OCI-LY1 (cell line): Measurements from ENCODE around the gene PARN.
"Not testable (repeated sequence)": the region's sequence is repeated elsewhere in the genome, so short reads cannot be mapped to it uniquely, and the experiment has no call there.

Experiments
- H2AFZ ChIP-seq: fragments of 200-600 bp; sonication (generic), shearing (Covaris generic); 2 replicates; pipeline ENCODE4 v1.6.0; 2014; ENCODE audit warnings: antibody characterized with exemption, mild to moderate bottlenecking, low read length
- H3F3A ChIP-seq: fragments of 200-600 bp; sonication (generic), shearing (Covaris generic); 2 replicates; pipeline ENCODE4 v1.6.0; 2014; ENCODE audit warnings: mild to moderate bottlenecking, antibody characterized with exemption, low read length, moderate library complexity; ENCODE audit not compliant: insufficient read depth
- H3K27ac ChIP-seq: fragments of 200-600 bp; sonication (generic); 2 replicates; pipeline ENCODE4 v1.5.1; 2014; ENCODE audit warnings: low read length, mixed run types, mild to moderate bottlenecking, low read depth; ENCODE audit not compliant: poor library complexity, severe bottlenecking
- H3K27me3 ChIP-seq: fragments of 200-600 bp; sonication (generic); 2 replicates; pipeline ENCODE4 v1.6.0; 2014; ENCODE audit warnings: antibody characterized with exemption, mild to moderate bottlenecking, low read length, moderate library complexity; ENCODE audit not compliant: insufficient read depth
- H3K36me3 ChIP-seq: fragments of 200-600 bp; sonication (generic); 2 replicates; pipeline ENCODE4 v1.6.1; 2014; ENCODE audit warnings: mild to moderate bottlenecking, antibody characterized with exemption, low read length, moderate library complexity, mixed read lengths; ENCODE audit not compliant: insufficient read depth
- H3K4me1 ChIP-seq: fragments of 200-600 bp; sonication (generic); 2 replicates; pipeline ENCODE4 v1.5.1; 2014; ENCODE audit warnings: mild to moderate bottlenecking, low read length, moderate library complexity; ENCODE audit not compliant: insufficient read depth, severe bottlenecking
- H3K4me2 ChIP-seq: fragments of 200-600 bp; sonication (generic), shearing (Covaris generic); 2 replicates; pipeline ENCODE4 v1.6.1; 2014; ENCODE audit warnings: low read length
- H3K4me3 ChIP-seq: fragments of 200-600 bp; sonication (generic); 2 replicates; pipeline ENCODE4 v1.5.1; 2014; ENCODE audit warnings: low read length, low read depth, mild to moderate bottlenecking, mixed read lengths; ENCODE audit not compliant: poor library complexity, severe bottlenecking
- H3K79me2 ChIP-seq: fragments of 200-600 bp; shearing (Covaris generic); 2 replicates; pipeline ENCODE4 v1.6.1; 2016; ENCODE audit warnings: mixed run types, low read length, mixed read lengths; ENCODE audit not compliant: insufficient read depth
- H3K9ac ChIP-seq: fragments of 200-600 bp; sonication (generic), shearing (Covaris generic); 2 replicates; pipeline ENCODE4 v1.6.1; 2014; ENCODE audit warnings: mild to moderate bottlenecking, low read length, mixed read lengths
- H3K9me2 ChIP-seq: fragments of 200-600 bp; sonication (generic), shearing (Covaris generic); 2 replicates; pipeline ENCODE4 v1.6.1; 2014; ENCODE audit warnings: low read depth, mild to moderate bottlenecking, low read length, mixed read lengths
- H3K9me3 ChIP-seq: fragments of 200-600 bp; shearing (Covaris generic); 2 replicates; pipeline ENCODE4 v1.6.1; 2014; ENCODE audit warnings: low read length, mixed read lengths
- H4K20me1 ChIP-seq: fragments of 200-600 bp; sonication (generic), shearing (Covaris generic); 2 replicates; pipeline ENCODE4 v1.6.0; 2016; ENCODE audit warnings: mild to moderate bottlenecking, low read length; ENCODE audit not compliant: insufficient read depth
- EZH2 ChIP-seq: fragments of 200-600 bp; sonication (generic), shearing (Covaris generic); IDR thresholded peaks from 2 replicates; pipeline ENCODE4 v1.8.0; 2017; ENCODE audit warnings: borderline replicate concordance, mixed run types, mild to moderate bottlenecking, antibody characterized with exemption, low read length, moderate library complexity, mixed read lengths
- TF ChIP-seq, protein P1 (sequence below): fragments of 200-600 bp; sonication (generic), shearing (Covaris generic); IDR thresholded peaks from 2 replicates; pipeline ENCODE4 v1.5.1; 2017; ENCODE audit warnings: mild to moderate bottlenecking, antibody characterized with exemption, low read length, moderate library complexity, mixed read lengths

Gene PARN

GRCh38 chr16:14545346-14545884, 84.6 kb downstream of the PARN start:
- Histone ChIP-seq H3K4me2 (no peak overlapping the region), H3K36me3 (peaks cover 86% of the 10 kb centered on the region), H3K9me2 (no peaks in the 10 kb centered on the region), H3K27me3 (no peaks in the 10 kb centered on the region), H3K9me3 (no peaks in the 10 kb centered on the region), H3K4me3 (no peak overlapping the region), H3F3A (no peaks in the 10 kb centered on the region), H2AFZ (no peak overlapping the region), H4K20me1 (no peaks in the 10 kb centered on the region), H3K9ac (no peak overlapping the region), H3K79me2 (0 out of 2 replicates have a peak, but pooled peaks cover 5% of the 10 kb centered on the region), H3K4me1 (no peaks in the 10 kb centered on the region), H3K27ac (no peak overlapping the region)
- TF ChIP-seq, protein P1, sequence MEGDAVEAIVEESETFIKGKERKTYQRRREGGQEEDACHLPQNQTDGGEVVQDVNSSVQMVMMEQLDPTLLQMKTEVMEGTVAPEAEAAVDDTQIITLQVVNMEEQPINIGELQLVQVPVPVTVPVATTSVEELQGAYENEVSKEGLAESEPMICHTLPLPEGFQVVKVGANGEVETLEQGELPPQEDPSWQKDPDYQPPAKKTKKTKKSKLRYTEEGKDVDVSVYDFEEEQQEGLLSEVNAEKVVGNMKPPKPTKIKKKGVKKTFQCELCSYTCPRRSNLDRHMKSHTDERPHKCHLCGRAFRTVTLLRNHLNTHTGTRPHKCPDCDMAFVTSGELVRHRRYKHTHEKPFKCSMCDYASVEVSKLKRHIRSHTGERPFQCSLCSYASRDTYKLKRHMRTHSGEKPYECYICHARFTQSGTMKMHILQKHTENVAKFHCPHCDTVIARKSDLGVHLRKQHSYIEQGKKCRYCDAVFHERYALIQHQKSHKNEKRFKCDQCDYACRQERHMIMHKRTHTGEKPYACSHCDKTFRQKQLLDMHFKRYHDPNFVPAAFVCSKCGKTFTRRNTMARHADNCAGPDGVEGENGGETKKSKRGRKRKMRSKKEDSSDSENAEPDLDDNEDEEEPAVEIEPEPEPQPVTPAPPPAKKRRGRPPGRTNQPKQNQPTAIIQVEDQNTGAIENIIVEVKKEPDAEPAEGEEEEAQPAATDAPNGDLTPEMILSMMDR: no peak
- TF ChIP-seq EZH2: no peak

DNA sequence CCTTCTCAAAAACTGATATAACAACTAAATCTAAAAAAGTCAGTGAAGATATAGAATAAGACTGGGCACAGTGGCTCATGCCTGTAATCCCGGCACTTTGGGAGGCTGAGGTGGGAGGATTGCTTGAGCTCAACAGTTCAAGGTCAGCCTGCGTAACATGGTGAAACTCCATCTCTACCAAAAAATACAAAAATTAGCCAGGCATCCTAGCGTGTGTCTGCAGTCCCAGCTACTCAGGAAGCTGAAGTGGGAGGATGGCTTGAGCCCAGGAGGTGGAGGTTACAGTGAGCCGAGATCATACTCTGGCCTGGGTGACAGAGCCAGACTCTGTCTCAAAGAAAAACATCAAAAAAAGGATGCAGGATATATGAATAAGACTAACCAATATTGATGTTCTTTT, 85.2 kb downstream of the PARN start:
- not testable (repeated sequence) for H3K9ac ChIP-seq, H3K9me3 ChIP-seq, H3K27ac ChIP-seq, H3K4me3 ChIP-seq, H3K4me2 ChIP-seq, H3F3A ChIP-seq, H3K27me3 ChIP-seq, H3K4me1 ChIP-seq, H4K20me1 ChIP-seq, H2AFZ ChIP-seq, H3K79me2 ChIP-seq, H3K9me2 ChIP-seq
- peaks cover 81% of the 10 kb centered on the region for H3K36me3 ChIP-seq

DNA sequence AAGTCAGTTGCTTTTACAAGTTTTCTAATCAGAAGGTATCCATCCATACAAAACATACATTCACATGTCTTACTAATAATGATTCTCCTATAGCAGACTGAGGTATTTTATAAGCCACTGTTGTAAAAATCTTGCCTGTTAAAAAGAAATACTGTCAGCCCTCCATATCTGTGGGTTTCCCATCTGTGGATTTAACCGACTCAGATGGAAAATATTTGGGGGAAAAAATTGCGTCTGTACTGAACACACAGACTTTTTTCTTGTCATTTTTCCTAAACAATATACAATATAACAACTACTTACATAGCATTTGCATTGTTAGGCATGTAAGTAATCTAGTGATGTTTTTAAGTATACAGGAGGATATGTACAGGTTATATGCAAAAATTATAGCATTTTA, 90.4 kb downstream of the PARN start:
- no peaks in the 10 kb centered on the region for H4K20me1 ChIP-seq
- H3F3A ChIP-seq: no peaks in the 10 kb centered on the region; the same call in 1 of the 2 replicates
- no peaks in the 10 kb centered on the region for H3K27me3 ChIP-seq
- H3K9me3 ChIP-seq: no peaks in the 10 kb centered on the region
- no peak for TF ChIP-seq EZH2
- TF ChIP-seq, protein P1: no peak
- no peak overlapping the region for H3K9ac ChIP-seq
- no peak overlapping the region for H3K4me2 ChIP-seq
- no peak overlapping the region for H3K4me3 ChIP-seq
- no peak overlapping the region for H3K27ac ChIP-seq
- 0 out of 2 replicates have a peak, but pooled peaks cover 5% of the 10 kb centered on the region for H3K79me2 ChIP-seq
- peaks cover 40% of the 10 kb centered on the region for H3K36me3 ChIP-seq
- H3K9me2 ChIP-seq: no peaks in the 10 kb centered on the region
- H3K4me1 ChIP-seq: no peaks in the 10 kb centered on the region
- no peak overlapping the region for H2AFZ ChIP-seq

- H3K79me2 ChIP-seq: 0 out of 2 replicates have a peak, but pooled peaks cover 5% of the 10 kb centered on the region
- no peaks in the 10 kb centered on the region for H3K9me3 ChIP-seq
- peaks cover 36% of the 10 kb centered on the region for H3K36me3 ChIP-seq
- no peaks in the 10 kb centered on the region for H3K4me1 ChIP-seq
- TF ChIP-seq, protein P1: no peak
- no peak for TF ChIP-seq EZH2
- H3K9ac ChIP-seq: no peak overlapping the region
- H3K27ac ChIP-seq: no peak overlapping the region
- H2AFZ ChIP-seq: no peak overlapping the region
- H3F3A ChIP-seq: no peaks in the 10 kb centered on the region; the same call in 1 of the 2 replicates
- no peak overlapping the region for H3K4me2 ChIP-seq
- H4K20me1 ChIP-seq: no peaks in the 10 kb centered on the region
- no peak overlapping the region for H3K4me3 ChIP-seq
- H3K9me2 ChIP-seq: no peaks in the 10 kb centered on the region
- no peaks in the 10 kb centered on the region for H3K27me3 ChIP-seq
These were observed 90.9 kb downstream of the PARN start for GRCh38 chr16:14539156-14539555.
